Stimulated activated CD8-positive, alpha-beta memory T cell treated with anti-CD3 and anti-CD28 coated beads, Interleukin-4, amount 100 ng/mL, for 4 hours (primary cell): ENCODE data around the gene TMEM207.
"Not testable (repeated sequence)": the region's sequence is repeated elsewhere in the genome, so short reads cannot be mapped to it uniquely, and the experiment has no call there.

Experiments used
- DNase-seq, 2 donors: peaks; one replicate each; pipeline ENCODE4 v3.0.0-alpha.2; 2020; ENCODE audit warnings: low read depth in 2 of 2, low spot score in 1 of 2

The TMEM207 gene

GRCh38 chr3:190449801-190450200 lies at the start of gene TMEM207:
TSS of gene TMEM207 (minus strand) at chr3:190449901. CDS start at chr3:190449809, 92 bp downstream.
- no peak for DNase-seq

GRCh38 chr3:190499122-190499521 lies 49.4 kb upstream of the TMEM207 start:
- no peak for DNase-seq

DNA sequence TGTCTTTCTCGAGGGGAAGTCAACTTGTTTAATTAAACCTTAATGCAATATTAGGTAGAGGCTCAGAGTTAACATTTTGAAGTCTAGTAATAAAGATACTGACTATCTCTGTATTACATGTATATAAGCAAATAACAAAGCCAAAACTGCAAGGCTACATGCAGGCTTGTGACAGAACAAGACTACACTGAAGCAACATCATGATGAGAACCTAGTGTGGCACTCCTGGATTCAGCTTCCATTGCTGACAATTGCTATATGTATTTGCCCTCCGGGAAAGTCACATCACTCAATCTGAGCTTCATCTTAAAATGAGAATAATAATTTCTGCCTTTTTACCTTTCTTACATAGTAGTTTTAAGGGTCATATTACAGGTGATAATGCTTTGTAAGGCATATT lies 48.6 kb upstream of the TMEM207 start:
- no peak for DNase-seq

DNA sequence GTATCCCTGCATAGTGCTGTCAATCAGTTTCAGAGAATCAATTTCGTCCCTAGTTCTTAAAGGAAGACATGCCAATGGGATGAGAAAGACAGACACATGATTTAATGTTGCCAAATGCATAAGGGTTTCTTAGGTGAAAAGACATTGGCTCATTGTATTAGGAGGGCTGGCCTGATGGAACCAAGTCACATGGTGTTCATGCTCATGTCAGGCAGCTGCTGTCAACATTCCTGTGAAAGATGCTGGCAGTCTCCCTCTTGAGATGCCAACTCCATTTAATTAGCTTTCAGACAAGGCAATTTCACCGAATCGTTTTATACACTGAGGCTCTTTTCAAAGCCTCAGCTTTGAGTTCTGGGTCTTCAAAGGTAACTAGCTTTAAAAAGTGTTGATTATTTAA lies 48.1 kb upstream of the TMEM207 start:
- DNase-seq, result no peak

GRCh38 chr3:190496859-190497258 lies 47.2 kb upstream of the TMEM207 start:
- no peak for DNase-seq

DNA sequence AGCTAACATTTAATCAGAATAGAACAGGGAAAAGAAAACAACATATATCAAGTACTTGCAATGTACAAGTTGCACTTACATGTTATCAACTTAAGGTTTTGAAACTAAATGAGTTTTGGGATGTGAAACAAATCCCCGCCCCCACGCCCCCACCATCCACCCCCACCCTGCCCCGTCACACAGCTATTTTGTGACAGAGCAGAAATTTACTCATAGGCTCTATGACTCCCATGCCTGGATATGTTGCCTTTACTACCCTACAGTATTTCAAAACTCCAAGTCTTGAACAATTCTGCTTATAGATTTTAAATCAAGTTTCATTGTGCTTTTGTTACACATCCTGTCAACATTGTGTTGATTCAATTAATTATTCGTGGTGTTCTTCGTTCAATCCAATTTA lies 46.1 kb upstream of the TMEM207 start:
- no peak for DNase-seq

GRCh38 chr3:190495354-190495753 lies 45.7 kb upstream of the TMEM207 start:
- DNase-seq, result no peak

GRCh38 chr3:190494907-190495306 lies 45.2 kb upstream of the TMEM207 start:
- no peak for DNase-seq

GRCh38 chr3:190492966-190493365 lies 43.3 kb upstream of the TMEM207 start:
- DNase-seq, result no peak

GRCh38 chr3:190492129-190492528 lies 42.4 kb upstream of the TMEM207 start:
- no peak for DNase-seq

DNA sequence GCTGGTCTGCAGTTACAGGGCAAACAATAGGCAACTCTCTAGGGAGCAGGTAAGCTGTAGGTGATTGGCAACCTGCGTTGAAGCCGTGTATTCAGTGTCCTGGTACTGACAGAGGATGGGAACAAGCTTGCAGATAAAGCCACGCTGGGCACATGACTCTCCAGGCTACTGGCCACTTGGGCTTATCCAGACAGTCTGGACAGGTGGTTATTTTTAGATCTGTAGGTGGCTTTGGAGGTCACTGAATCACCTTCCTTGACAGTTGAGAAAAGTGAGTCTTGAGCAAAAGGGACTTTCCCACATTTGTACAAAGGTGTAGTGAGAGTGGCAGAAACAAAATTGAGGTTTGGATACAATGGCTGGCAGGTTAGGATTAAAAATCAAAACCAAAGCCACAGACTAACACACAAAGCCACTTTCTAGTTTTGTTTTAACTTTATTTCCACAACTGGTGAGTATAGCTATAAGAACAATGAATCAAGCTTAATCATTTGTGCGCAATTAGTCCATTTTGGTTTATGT lies 41.9 kb upstream of the TMEM207 start:
- no peak for DNase-seq

DNA sequence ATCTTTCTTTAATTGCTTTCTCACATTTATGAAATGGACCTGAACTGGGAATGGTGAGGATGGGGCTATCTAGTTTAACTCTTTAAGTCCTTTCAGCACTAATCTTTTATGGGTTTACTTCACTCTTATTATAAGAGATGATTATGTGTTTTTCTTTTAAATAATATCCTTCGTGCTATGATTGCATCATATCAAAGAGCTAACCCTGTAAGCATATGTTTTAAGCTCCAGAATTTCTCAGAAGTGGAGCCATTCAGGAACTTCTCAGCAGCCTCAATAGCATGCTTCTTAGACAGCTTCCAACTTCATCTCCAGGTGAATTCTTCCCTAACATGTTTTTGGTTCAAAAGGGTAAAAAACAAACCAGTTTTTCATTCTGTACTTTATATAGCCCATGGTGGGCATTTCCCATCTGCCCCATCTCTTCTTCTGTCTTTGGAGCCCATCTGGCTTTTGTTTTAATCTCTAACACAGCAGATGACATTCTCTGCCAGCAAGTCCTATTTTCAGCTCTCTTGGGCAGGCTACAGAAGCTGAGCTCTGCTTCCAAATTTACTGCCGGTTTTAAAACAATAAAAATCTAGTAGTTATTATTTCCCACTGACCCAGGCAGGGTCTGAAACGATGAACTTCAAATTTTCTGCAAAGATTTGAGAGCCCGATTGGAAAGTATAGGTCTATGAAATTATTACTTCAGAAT lies 37.4 kb upstream of the TMEM207 start:
- no peak for DNase-seq

- no peak for DNase-seq
Observed at GRCh38 chr3:190486533-190486864, 36.8 kb upstream of the TMEM207 start.

- DNase-seq, result no peak
Observed at GRCh38 chr3:190485830-190486532, 36.3 kb upstream of the TMEM207 start.

GRCh38 chr3:190481779-190482178 lies 32.1 kb upstream of the TMEM207 start:
- no peak for DNase-seq

DNA sequence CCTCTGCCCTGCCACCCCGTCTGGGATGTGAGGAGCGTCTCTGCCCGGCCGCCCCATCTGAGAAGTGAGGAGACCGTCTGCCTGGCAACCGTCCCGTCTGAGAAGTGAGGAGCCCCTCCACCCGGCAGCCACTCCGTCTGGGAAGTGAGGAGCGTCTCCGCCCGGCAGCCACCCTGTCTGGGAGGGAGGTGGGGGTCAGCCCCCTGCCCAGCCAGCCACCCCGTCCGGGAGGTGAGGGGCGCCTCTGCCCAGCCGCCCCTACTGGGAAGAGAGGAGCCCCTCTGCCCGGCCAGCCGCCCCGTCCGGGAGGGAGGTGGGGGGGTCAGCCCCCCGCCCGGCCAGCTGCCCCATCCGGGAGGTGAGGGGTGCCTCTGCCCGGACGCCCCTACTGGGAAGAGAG lies 23.6 kb upstream of the TMEM207 start:
- not testable (repeated sequence) for DNase-seq

GRCh38 chr3:190467922-190468321 lies 18.2 kb upstream of the TMEM207 start:
- DNase-seq, result no peak

DNA sequence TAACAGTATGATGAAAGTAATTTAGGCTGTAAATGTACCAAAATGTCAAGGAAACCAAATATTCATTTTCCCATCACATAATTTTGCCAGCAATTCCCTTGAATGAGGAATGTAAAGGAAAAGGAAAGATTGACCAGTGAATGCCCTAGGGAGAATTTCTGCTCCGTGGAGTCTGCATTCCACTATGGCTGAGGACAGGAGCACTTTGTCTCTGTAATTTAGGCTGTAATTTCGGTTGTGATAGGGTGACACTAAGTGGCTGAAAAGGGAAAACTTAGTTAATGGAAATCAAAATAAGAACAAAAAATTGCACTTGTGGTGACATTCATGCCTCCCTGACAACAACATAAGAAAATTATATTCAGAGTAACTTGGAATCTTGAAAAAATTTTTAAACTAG lies 8.3 kb upstream of the TMEM207 start:
- DNase-seq, result no peak

- no peak for DNase-seq
Observed at GRCh38 chr3:190456770-190457169, 7.1 kb upstream of the TMEM207 start.

DNA sequence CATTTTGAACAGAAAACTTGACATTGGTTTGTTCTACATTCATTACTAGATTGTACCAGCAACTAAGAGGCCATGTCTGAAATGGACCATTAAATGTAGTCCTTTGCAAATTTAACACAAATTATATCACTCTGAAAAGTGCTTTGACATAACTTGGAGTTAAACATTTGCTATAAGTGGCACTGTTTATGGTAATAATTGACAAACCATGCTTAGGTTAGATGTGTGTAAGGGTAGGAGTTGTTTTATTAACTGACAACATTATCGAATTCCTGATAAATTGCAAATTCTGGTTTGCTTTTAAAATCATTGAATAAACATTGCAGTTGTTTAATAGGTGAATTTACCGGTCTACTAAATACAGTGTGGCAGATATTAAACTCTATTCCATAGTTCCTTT lies 6.1 kb upstream of the TMEM207 start:
- DNase-seq, result no peak

- no peak for DNase-seq
Observed at GRCh38 chr3:190448256-190448655, 1.4 kb downstream of the TMEM207 start.

GRCh38 chr3:190446573-190447279 lies 3.0 kb downstream of the TMEM207 start:
- DNase-seq, result no peak
